ENCODE results near the gene CST2. TPM values are rescaled to one million over a fixed set of nuclear protein-coding genes. Genes with fewer than 3 reads are reported as not detected.
"Not testable (repeated sequence)": the region's sequence is repeated elsewhere in the genome, so short reads cannot be mapped to it uniquely, and the experiment has no call there.

The CST2 gene
- total RNA-seq = not detected

DNA sequence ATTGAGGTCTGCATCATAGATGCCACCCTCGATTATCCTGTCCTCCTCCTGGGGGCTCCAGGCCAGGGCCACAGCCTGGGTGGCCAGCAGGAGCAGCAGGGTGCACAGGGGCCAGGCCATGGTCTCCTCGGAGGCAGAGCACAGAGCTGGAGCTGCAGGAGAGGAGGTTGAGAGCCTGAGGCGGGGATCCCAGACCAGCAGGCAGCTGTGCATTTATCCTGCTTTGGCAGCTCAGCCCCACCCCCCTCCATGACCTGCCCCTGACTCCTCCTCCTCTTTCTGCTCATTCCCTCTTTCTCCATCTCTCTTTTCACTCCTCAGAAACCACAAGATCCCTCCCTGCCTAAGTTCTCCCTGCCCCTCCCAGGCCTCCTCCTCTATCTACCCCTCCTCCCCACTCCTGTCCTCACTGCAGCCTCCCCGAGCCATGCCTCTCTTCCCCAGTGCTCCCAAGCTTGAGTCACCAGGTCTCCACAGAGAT, at the start of gene CST2:
Gene CST2, minus strand, starts transcription at position 189 of the 481 bp plus-strand sequence. Its CDS starts 69 bp downstream, at position 120.
- ATAC-seq = no peak

GRCh38 chr20:23875606-23876237, 49.2 kb upstream of the CST2 start:
- no peak for ATAC-seq

GRCh38 chr20:23874747-23875146, 48.2 kb upstream of the CST2 start:
- no peak for ATAC-seq

GRCh38 chr20:23873370-23874015, 47.0 kb upstream of the CST2 start:
- no peak for ATAC-seq

DNA sequence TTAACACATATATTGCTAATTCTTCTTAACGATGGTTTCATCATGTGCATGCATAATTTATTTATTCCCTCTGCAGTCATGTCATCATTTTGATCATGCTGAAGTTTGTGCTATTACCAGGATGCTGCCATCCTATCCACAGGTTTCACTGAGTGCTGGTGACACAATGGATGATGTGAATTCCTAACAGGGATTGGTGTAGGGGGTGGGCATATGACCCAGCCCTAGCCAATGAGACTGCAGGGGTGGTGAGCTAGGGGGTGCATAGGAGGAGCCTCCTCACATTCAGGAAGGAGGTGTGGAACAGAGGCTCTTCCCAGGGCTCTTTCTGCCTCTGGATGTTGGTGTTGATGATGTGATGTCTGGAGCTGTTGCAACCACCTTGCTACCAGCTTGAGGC, 45.5 kb upstream of the CST2 start:
- no peak for ATAC-seq

- no peak for ATAC-seq
These were observed 43.9 kb upstream of the CST2 start for GRCh38 chr20:23870461-23870860.

DNA sequence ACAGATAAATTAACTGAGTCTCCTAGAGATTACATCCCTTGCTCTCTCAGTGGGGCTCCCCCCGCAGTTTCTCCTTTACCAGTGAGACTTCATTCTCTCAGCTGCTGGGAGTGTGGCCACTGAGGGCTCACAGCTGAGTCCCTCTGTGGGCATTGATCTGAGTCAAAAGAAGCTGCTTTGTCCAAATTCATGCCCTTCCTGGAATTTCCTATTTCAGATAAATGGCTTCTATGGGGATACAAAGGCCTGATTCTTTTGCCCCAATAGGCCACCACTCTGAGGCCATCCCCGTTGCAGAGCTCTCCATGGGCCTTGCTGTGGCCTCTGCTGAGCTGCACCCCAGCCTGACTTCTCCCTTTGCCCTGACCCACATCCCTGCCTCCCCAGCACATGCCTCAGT, 43.0 kb upstream of the CST2 start:
- no peak for ATAC-seq

DNA sequence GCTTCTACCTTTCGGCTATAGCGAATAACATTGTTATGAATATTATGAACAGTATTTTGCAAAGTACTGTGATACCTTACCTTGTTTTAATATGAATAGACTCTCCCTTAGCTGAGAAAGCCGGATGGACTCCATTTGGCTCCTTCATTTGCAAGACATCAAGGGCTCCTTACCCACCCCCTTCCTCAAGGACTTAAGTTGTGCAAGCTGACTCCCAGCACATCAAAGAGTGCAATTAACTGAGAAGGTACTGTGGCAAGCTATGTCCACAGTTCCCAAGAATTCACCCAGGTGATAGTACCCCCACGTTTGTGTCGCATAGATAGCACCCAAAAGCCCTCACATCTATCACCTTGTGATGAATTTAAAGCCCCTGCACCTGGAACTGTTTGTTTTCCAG, 41.8 kb upstream of the CST2 start:
- ATAC-seq = no peak

DNA sequence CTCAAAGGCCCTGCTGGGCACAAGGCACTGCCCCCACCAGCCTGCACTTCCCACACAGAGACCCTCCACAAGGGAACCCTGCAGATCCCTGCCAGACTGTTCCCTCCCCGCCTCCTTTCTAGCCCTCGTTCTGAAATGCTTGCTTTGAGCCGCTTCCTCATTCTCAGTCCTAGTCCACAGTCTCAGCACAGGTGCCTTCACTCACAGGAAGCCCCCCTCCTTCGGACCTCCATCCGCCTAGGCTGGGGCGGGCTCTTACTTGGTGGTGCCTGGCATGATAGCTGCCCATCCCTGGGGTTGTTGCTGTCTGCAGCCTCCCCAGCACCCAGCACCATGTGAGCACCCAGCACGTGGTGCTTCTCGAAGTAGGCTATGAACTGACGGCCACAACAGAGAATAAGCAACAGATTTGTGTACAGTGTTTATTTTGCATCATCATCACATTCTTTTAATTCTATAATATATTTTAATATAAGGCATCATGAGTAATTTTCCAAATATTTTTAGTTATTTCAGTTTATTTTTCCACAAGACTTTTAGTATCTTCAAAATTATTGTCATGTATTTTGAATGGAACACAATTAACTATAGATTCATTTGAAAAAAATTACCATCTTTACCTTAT, 40.7 kb upstream of the CST2 start:
- ATAC-seq = no peak

DNA sequence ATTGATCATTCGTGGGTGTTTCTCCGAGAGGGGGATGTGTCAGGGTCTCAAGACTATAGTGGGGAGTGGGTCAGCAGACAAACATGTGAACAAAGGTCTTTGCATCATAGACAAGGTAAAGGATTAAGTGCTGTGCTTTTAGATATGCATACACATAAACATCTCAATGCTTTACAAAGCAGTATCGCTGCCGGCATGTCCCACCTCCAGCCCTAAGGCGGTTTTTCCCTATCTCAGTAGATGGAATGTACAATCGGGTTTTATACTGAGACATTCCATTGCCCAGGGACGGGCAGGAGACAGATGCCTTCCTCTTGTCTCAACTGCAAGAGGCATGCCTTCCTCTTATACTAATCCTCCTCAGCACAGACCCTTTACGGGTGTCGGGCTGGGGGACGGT, 34.2 kb upstream of the CST2 start:
- not testable (repeated sequence) for ATAC-seq

- ATAC-seq = no peak
These were observed 31.6 kb upstream of the CST2 start for GRCh38 chr20:23857962-23858595.

GRCh38 chr20:23856736-23857135, 30.2 kb upstream of the CST2 start:
- no peak for ATAC-seq

- no peak for ATAC-seq
These were observed 29.7 kb upstream of the CST2 start for GRCh38 chr20:23856226-23856625.

DNA sequence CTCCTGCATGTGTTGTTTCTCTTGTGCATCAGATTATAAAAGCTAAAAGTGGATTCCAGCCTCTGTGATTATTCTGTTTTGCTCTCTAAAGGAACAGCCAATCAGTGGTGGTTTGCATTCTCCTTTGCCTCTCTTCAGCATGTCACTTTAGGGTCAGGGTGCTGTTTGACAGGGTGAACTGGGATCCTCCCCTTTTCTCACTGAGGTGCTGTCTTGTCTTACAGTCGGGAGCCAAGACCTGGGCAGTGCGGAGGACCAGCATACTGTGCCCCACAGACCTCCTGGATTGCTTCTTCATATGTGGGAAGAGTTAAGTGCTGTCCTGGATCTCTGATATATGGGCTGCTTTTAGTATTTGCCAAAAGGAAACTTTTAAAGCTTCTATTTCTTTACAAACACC, 15.2 kb upstream of the CST2 start:
- ATAC-seq = no peak

GRCh38 chr20:23835716-23836115, 9.2 kb upstream of the CST2 start:
- ATAC-seq = no peak

- ATAC-seq = no peak
These were observed 6.4 kb upstream of the CST2 start for GRCh38 chr20:23832775-23833513.

GRCh38 chr20:23831961-23832360, 5.4 kb upstream of the CST2 start:
- ATAC-seq = not testable (repeated sequence)

GRCh38 chr20:23823621-23824324, 2.8 kb downstream of the CST2 start:
- no peak for ATAC-seq

DNA sequence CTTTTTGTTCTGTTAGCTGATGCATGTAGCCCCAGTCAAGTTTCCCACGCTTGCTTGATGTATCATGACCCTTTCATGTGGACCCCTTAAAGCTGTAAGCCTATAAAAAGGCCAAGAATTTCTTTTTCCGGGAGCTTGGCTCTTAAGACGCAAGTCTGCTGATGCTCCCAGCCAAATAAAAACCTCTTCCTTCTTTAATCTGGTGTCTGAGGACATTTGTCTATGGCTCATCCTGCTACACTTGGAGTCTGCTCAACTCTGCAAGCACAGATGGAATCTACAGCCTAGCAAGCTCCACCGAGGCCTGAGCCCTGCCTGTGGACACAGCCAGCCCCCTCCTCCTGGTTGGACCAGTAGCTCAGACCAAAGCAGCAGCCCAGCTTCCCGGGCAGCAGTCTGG, 3.4 kb downstream of the CST2 start:
- no peak for ATAC-seq

- ATAC-seq = no peak
These were observed 6.0 kb downstream of the CST2 start for GRCh38 chr20:23820493-23820892.

GRCh38 chr20:23811559-23811958, 15.0 kb downstream of the CST2 start:
- not testable (repeated sequence) for ATAC-seq

DNA sequence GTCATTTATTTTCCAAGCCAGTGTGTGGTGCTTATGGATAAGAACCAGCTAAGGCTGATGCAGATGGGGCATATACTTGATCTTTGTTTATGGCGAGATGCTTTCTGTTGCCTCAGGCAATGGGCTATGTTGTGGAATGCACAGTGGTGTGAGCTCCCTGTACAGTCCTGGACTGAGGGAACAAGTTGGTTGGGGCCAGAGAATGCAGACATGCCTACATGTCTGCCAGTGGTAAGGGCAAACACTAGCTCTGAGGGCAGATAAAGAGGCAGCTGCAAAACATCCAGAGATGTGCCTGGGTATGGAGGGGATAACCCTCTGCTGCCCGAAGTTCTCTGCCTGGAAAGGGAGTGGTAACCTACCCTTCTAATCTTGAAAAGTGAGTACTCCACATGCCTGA, 16.2 kb downstream of the CST2 start:
- not testable (repeated sequence) for ATAC-seq
